CD1c-positive myeloid dendritic cell (primary cell): ENCODE results near the gene SALL4.
"Not testable (repeated sequence)": the region's sequence is repeated elsewhere in the genome, so short reads cannot be mapped to it uniquely, and the experiment has no call there.

ENCODE experiments used
- DNase-seq: peaks from one replicate; pipeline ENCODE4 v3.0.0-alpha.2; 2016; ENCODE audit errors: extremely low spot score

SALL4 gene

DNA sequence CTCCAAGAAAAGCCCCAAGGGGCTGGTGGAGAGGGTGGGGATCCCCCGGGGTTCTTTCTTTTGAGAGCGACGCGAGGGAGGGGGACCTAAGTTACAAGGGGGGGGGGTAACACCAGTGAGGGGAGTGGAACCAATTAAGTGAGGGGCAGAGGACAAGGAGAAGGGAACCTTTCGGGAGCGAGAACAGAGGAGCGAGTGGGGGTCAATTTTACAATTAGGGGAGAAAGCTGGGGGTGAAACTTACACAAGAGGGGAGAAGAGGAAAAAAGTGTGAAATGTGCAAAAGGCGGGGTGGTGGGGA lies 548 bp downstream of the SALL4 start:
- no peak for DNase-seq

GRCh38 chr20:51801122-51801822 lies 1.0 kb downstream of the SALL4 start:
- no peak for DNase-seq

GRCh38 chr20:51800872-51801121 lies 1.5 kb downstream of the SALL4 start:
- DNase-seq = no peak

DNA sequence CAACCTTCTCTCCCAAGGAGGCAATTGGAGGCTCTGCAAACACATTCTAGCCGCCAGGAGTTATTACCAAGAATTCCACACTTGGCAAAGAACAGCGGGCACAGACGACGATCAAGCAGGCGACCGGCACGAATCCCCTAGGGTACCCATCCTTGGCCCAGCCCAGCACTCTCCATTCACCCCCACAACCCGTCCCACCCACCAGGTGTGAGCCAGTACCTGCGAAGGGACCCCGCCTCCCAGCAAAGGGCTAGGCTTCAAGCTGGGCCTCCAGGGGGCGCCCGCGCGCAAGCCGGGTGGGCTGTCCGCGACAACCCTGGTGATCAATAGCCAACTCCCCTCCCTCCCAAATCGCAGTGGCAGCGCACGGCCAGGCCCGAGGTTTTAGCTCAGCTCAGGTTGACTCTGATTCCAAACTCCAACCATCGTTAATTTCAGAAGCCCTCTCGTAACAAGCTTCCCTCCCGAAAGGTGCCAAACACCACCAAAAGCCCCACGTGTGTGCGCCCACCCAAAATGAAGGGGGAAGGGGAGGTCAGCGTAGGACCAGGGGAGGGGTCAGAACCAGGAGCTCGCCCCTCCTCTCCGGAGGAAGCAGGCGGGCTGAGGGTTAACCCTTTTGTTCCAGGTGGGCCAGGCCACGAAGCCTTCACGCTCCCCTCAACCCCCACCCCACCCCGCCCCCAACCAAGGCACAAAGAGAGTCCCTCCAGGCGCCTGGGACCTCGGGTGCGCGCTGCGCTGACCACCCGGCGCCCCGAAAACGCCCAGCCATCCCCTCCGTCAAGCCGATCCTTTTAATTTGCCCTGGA lies 2.1 kb downstream of the SALL4 start:
- DNase-seq = peak; percentile 11

- DNase-seq = peak; percentile 34
Measured at GRCh38 chr20:51799401-51799860, 2.9 kb downstream of the SALL4 start.

DNA sequence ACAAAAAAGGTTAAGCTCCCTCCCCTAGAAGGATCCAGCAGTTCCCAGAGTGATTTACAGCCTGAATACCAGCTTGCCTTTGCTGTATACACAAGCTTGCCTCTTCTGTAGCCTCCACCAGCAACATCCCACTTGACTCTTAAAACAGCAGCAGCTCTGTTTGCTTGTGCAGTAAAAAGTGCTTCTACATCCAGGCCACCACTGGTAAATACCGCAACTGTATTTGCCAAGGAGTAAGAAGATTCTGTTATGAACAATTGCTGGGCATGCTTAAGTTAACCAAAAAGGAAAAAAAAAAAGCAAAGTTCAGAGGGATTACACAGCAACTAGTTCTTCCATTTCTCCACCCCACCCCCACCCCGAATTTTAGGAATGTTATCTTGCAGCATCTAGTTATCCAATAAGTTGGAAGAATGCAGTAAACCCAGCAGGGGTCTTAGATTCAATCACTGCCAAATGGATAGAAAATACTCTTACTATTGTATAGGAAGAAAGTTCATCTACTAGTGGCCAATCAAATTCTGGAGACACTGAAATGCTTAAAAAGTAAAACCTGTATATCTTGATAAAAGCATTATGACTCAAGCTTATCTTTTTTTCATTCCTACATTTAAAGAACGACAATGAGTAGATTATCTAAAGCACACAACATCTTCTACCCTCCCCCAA lies 4.8 kb downstream of the SALL4 start:
- DNase-seq = no peak

GRCh38 chr20:51796340-51796739 lies 6.0 kb downstream of the SALL4 start:
- DNase-seq = no peak

- no peak for DNase-seq
Measured at GRCh38 chr20:51792960-51793359, 9.4 kb downstream of the SALL4 start.

DNA sequence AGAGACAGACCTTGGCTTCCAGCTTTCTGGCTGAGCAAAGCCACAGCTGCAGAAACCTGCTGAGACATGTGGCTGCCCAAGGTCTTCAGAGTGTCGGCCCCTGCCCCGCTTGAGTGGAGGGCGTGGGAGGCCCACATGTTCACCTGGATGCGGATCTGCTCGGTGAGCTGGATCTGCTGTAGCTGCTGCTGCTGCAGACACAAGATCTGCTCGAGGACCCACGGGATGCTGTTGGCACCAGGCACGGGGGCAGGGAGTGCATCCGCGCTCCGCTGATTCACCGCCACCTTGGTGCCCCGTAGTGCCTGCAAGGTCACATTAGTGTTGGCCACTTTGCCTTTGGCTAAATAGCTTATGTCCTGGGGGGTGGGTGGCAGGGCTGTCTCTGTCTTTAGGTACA lies 10.7 kb downstream of the SALL4 start:
- no peak for DNase-seq

DNA sequence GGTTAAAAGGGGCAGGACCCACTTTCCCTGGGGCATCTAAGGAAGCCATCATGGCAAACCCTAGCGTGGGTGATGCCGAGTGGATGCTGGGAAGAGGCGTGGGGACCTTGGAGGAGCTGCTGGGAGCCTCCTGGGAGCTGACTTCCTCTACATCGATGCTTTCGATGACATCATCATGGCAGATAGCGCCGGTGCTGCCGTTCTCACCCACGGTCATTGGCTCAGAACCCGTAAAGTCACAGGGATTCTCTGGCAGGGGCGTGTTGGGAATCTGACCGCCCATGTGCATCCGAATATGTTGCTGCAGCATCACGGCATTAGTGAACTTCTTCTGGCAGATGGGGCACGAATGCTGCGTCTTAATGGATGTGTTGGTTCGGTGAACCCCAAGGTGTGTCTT lies 12.1 kb downstream of the SALL4 start:
- no peak for DNase-seq

GRCh38 chr20:51789434-51789833 lies 12.9 kb downstream of the SALL4 start:
- no peak for DNase-seq

GRCh38 chr20:51788822-51789221 lies 13.5 kb downstream of the SALL4 start:
- no peak for DNase-seq

DNA sequence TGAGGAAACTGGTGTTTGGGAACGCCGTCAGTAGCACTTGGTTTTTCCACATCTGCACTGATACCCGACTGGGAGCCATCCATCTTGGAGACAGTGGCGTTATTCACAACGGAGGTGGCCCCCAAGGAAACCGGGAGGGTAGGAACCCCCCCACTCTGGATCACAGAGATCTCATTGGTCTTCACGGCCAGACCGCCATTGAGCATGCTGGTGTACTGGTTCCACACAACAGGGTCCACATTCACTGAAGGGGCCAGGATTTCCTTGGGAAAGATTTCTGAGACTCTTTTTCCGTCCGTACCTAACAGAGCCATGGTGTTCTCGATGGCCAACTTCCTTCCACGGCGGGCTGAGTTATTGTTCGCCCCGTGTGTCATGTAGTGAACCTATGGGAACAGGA lies 18.0 kb downstream of the SALL4 start:
- no peak for DNase-seq

DNA sequence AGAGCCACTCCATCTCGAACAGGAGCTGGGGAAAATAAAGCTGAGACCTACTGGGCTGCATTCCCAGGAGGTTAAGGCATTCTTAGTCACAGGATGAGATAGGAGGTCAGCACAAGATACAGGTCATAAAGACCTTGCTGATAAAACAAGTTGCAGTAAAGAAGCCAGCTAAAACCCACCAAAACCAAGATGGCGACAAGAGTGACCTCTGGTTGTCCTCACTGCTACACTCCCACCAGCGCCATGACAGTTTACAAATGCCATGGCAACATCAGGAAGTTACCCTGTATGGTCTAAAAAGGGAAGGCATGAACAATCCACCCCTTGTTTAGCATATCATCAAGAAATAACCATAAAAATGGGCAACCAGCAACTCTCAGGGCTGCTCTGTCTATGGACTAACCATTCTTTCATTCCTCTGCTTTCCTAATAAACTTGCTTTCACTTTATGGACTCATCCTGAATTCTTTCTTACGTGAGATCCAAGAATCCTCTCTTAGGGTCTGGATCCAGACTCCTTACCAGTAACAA lies 24.0 kb downstream of the SALL4 start:
- not testable (repeated sequence) for DNase-seq

DNA sequence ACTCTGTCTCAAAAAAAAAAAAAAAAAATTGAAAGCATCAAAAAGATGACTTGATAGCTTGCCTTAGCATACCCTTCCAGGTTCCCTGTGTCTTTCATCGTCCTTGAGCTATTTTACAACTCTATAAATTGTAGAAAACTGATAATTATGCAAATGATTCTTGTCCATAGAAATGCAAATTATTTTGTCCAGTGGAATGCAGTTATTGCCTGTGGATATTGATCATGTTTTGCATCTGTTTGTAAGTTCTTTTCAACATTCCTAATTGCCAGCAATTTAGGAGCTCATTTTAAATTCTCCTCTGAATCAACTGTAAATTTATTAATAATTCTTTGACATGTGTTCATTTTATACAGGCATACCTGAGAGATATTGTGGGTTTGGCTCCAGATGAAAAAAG lies 27.1 kb downstream of the SALL4 start:
- DNase-seq = no peak

DNA sequence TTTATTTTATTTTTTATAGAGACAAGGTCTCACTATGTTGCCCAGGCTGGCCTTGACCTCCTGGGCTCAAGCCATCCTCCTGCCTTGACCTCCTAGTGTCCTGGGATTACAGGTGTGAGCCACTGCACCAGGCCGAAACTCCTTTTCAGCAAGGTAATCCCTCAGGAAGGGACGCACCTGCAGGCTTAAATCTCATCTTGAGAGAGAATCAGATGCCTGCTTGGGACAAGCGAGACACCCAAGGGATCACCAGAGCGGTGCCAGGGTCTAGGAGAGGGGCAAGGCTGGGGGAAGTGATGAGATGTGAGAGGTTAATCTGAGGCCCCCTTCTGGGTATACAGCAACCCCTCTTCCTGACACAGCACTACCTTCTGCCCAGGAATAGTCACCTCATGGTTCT lies 30.1 kb downstream of the SALL4 start:
- no peak for DNase-seq

DNA sequence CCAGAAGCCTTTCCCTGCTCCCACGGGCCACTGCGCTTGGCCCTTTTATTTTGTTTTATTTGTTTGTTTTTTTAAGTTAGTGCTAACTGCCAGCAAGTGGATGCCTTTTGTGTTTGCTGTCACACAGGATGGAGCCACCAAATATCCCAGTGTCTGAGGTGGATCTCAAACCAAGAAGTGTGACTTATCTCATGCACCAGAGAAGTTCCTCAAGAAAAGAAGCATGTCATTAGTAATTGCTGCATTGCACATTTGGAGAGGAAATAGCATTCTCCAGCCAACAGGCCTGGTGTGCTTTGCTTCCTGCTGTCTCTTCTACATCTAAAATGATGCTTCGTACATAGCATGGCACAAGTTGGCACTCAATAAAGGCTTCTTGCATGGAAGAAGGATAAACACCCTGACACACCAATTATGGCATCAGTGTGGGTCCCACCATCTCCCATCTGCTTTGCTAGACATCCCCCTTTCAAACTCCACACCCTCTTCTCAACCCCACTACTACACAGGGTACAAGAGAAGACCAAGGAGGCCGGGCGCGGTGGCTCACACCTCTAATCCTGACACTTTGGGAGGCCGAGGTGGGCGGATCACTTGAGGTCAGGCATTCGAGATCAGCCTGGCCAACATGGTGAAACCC lies 32.2 kb downstream of the SALL4 start:
- no peak for DNase-seq

DNA sequence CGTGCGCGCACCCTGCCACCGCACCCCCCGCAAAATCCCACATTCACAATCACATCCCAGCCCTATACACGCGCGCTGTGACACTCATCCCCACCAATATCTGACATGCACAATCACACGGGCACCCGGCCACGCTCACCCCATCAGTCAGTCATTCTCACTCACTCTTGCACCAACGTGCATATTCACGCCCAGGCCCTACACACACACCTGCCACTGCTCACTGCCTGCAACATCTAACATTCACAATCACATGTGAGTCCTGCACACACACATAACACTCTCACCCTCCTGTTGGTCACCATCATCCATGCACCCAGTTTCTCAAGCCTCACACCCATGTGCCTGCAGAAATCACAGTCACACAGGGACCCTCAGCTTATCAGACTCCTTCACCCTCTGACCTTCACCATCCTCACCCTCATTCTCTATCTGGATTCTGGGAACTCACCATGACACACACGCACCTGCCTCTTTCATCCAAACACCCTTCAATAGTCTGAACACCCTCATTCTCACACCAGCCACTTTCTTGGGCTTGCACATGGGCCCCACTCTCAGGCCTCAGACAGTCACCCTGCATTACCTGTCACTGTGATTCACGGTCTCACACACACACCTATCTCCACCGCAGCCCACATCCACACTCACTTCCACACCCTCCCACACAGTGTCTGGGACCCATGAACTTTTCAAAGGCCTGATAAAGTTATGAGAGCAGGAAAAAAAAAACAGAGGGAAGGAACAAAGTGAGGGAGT lies 33.4 kb downstream of the SALL4 start:
- DNase-seq = no peak

GRCh38 chr20:51767867-51768758 lies 34.2 kb downstream of the SALL4 start, which contains the start of gene ATP9A:
TSS of gene ATP9A (minus strand) at chr20:51768390. CDS start at chr20:51768369, 21 bp downstream.
- DNase-seq = no peak
